Left hindlimb (tissue), 1 donor: ENCODE results near the gene LOC128125822.
"Not testable (repeated sequence)": the region's sequence is repeated elsewhere in the genome, so short reads cannot be mapped to it uniquely, and the experiment has no call there.

ENCODE experiments used
- DNase-seq: peaks from one replicate; pipeline ENCODE4 v3.0.0-alpha.2; 2018

The LOC128125822 gene

DNA sequence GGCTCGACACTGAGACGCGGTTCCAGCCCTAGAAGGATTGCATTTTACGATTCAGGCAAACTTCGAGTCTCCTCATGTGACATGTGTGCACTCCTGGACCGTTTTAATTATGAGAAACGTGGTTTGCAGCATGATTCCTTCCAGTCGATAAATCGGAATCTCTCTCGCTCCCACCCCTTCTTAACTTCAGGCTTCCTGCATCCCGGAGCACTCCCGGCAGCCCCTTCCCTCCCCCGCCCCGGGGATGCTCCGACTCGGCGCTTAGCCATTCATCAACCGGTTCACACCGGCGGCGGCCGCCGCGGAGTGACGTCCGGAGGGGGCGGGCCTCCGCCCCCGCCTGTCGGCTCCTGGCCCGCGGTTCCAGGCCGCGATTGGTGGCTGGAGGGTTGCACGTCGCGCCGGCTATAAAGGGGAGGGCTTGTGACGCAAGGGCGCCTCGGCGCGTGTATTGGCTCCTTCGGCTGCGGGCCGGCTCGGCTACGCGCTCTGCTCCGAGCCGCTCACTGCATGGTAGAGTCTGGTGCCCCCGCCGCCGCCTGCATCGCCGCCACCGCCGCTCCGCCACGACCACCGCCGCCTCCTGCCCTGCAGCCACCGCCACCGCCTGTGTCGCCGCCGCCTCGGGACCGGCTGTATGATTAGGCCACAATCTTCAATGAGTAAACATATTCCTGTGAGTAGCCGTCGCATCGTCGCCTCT lies at the start of gene LOC128125822, which contains the start of gene PTP4A1:
TSS of gene LOC128125822 (plus strand) at position 437 of the 703 bp plus-strand sequence.
TSS of gene PTP4A1 (plus strand) at position 437 of the 703 bp plus-strand sequence. CDS start 4,401 bp downstream, outside the sequence.
- DNase-seq: peak; percentile 98

- not testable (repeated sequence) for DNase-seq
Observed at GRCh38 chr6:63522911-63523287, 49.4 kb upstream of the LOC128125822 start.

- no peak for DNase-seq
Observed at GRCh38 chr6:63523630-63524029, 48.6 kb upstream of the LOC128125822 start.

DNA sequence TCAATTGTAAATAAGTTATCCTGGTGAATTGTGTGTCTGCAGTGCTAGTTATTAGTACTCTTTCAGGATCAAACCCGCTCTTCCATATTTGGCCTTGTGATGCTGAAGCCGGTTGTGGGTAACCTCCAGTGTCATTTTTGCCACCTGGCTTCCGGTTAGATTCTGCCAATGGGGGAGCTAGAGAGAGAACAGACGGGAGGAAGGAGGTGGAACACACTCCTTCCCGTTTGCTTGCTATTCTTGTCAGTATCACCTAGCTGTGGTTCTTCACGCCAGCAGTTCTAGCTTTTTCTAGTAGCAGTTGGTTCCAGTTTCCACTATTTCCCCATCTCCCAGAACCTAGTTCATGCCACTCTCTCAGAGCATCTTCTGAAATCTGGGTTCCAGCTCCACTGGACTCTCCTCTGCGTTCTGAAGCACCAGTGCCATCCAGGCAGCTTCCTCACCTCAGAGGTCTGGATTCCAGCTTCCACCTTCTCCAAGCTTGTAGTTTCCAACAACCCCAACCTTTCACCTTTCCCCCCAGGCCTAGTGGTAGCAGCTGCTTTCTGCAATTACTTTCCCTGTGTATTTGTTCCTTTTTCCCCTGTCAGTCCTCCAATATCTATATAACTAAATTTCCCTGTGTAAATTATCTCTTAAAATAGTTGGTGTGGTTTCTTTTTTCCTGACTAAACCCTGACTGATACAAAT lies 46.9 kb upstream of the LOC128125822 start:
- no peak for DNase-seq

GRCh38 chr6:63526931-63527330 lies 45.3 kb upstream of the LOC128125822 start:
- DNase-seq: no peak

DNA sequence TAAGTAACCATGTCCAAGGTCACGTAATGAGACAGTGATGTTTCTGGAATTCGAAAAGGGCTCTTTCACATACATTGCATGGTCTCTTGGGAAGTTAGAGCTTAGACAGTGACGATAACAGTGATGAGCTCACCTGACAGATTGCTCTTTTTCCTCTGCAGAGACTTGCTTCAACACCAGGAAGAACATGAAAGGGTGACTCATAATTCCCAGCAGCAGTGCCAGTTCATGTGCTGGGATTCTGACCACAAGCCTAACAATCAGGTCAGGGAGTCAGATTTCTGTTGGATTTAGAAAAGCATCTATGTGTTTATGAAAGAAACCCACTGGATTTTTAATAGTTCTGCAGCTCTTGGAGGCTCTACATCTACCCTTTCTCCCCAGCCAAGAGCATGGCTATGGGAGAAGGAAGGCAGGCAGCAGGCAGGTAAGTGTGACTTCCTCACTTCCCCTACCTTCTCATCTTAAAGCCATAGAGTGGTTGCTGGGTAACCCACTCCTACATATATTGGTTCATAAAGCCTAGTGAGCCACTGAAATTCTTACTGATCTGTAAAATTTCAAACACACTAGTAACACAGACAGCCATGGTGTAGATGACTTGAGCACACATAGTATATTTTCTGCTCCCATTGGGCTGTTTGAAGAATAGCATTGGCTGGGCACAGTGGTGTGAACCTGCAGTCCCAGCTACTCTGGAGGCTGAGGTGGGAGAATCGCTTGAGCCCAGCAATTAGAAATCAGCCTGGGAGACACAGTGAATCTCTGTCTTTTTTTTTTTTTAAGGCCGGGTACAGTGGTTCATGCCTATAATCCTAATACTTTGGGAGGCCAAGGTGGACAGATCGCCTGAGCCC lies 44.4 kb upstream of the LOC128125822 start:
- DNase-seq: peak; percentile 31

GRCh38 chr6:63529498-63529897 lies 42.8 kb upstream of the LOC128125822 start:
- no peak for DNase-seq

- DNase-seq: no peak
Observed at GRCh38 chr6:63530182-63530581, 42.1 kb upstream of the LOC128125822 start.

DNA sequence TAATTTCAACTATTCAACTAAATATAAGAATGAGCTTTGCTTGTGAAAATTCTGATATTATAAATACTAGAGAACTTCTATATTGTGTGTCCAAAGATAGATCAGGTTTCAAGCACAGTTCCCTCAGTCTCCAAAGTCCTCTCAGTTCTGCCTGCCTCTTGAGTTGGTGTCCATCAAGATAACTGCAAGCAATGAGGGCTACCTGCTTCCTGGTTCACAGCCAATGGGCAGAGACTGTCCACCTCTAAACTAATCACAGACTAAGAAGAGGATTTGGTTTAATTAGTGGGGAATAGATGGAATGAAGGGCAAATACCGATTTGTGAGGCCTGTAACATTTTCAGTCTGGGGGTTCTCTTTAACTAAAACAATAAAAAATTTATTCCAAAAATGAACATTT lies 41.3 kb upstream of the LOC128125822 start:
- no peak for DNase-seq

GRCh38 chr6:63533026-63533425 lies 39.3 kb upstream of the LOC128125822 start:
- no peak for DNase-seq

GRCh38 chr6:63533952-63534351 lies 38.3 kb upstream of the LOC128125822 start:
- DNase-seq: no peak

DNA sequence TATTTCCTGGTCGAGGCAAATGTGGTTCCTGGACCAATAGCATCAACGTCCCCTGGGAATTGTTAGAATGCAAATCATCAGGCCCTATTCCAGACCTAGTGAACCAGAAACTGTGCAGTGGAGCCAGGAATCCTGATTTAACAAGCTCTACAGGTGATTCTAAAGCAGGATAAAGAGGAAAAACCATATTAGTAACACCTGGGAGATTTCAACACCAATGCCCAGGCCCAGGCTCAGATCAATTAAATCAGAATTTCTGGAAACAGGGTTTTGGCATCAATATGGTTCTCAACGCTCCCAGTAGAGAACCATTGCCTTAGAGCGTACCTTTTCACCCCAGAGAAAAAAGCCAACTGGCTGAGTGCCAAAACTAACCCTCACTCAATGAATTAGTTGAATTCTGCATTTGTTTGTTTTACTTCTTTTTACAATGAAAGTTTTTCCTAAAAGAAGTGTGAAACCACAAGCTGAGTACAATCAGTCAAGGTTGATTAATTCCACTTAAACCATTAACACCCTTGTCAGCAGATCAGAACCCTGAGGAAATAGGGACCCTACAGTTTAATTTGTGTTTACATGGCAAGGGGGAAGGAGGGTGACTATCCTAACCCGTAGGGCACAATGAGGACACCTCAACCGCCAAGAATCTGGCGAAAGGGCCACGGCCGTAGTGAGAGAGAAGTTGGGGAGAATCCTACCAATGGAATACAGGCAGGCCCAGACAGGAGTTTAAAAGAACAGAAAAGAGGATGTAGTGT lies 34.9 kb upstream of the LOC128125822 start:
- DNase-seq: no peak

DNA sequence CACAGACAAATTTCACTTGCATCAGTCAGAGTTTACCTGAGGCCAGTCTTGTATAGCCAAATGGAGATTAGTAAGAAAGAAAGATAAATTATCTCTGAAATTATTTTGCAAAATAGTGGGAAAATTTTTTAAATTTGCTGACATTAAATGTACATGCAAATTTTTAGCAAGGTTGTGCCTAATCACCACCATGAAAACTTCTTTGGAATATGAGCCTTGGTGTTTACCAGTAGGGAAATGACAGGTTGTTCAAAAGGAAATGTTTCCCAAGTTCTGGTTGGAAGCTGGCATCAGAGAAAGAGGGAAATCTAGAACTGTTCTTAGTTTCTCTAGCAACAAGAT lies 34.4 kb upstream of the LOC128125822 start:
- no peak for DNase-seq

DNA sequence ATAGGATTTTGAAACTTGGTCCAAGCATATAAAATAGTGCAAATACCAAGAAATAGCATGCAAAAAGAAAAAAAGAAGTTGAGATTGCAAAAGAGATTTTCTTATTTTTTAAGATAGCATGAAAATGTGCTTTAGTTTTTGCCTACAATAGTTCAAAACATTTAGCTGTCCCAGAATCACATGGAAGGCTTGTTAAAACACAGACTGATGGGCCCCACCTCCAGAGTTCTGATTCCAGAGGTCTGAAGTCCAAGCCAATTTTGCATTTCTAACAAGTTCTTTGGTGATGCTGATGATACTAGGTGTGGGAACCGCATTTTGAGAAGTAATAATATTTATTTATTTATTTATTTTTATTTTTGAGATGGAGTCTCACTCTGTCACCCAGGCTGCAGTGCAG lies 33.7 kb upstream of the LOC128125822 start:
- no peak for DNase-seq

- DNase-seq: no peak
Observed at GRCh38 chr6:63543001-63543400, 29.3 kb upstream of the LOC128125822 start.

- DNase-seq: no peak
Observed at GRCh38 chr6:63543982-63544381, 28.3 kb upstream of the LOC128125822 start.

- no peak for DNase-seq
Observed at GRCh38 chr6:63546236-63546635, 26.0 kb upstream of the LOC128125822 start.

DNA sequence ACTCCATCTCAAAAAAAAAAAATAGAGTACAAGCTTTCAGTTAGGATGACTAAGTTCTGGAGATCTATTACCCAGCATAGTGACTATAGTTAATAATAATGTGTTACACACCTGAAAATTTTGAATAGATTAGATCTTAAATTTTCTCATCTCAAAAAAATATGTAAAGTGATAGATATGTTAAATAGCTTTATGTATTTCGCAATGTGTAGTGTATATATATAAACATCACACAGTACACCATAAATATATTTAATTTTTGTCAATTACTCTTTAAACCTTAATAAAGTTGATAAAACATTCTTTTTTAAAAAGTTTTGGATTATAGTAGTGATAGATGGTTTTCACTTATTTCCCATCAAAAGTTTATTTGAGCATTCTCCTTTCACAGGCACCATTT lies 25.6 kb upstream of the LOC128125822 start:
- DNase-seq: no peak

- no peak for DNase-seq
Observed at GRCh38 chr6:63549076-63549475, 23.2 kb upstream of the LOC128125822 start.

DNA sequence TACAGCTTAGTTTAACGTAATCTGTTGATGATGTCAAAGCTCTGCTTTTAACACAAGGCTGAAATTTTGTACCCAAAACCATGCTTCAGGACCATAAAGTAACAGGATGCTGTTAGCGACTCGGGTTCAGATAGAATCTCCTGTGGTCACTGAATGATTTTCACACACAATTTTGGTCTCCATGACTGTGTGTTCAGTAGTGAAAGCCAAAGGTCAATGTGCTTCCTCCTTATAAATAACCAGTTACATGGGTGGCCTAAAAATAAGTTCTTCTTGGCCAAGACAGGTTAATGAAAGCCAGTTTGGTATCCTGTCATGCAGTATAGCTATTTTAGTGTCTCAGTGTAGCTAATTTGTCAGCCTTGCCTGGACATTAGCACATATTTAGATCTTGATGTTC lies 19.1 kb upstream of the LOC128125822 start:
- DNase-seq: no peak

DNA sequence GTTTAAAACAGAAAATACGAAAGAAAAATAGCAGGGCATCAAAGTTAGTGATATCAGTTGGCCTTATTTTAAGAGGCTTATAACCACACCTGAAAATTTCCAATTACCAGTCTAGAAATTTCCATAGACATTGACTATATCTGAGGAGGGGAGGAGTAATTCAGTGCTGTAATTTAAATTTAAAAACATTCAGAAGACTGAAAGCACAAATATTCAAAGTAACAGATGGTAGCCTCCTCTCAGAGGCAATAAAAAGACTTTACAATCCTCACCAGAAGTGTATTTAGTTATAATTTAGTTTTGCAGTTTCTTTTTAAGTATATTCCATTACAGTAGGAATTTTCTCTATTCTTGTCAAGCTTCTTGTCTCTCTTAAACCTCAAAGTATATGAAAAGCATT lies 18.4 kb upstream of the LOC128125822 start:
- DNase-seq: no peak

GRCh38 chr6:63554782-63555181 lies 17.5 kb upstream of the LOC128125822 start:
- DNase-seq: no peak

DNA sequence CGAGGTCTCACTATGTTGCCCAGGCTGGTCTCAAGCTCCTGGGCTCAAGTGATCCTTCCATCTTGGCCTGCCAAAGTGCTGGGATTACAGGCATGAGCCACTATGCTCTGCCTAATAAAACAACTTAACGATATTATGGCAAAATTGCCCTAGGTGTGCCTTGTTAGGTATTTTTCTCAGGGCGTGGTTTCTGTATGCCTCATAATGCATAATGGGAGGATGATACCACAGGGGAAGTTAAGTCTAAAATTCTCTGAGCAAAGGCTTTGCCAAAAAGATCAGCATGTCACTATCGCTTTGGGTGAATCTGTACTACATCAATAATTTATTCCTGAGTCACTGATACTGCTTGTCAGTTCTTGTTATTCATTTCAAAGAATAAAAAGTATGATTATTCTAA lies 15.9 kb upstream of the LOC128125822 start:
- no peak for DNase-seq
